Measurements from ENCODE around the gene OBI1. TPM values are rescaled to one million over a fixed set of nuclear protein-coding genes. Genes with fewer than 3 reads are reported as not detected.

The OBI1 gene
- total RNA-seq, 4 donors from 2014 or later, result 8.4 to 16.1 (median 12.3) TPM

- DNase-seq (ENCODE audit: low spot score in 2 of 2), result no peak
- no peak for TF ChIP-seq POLR2A (IDR thresholded peaks at IDR 0.05)
- no peak for TF ChIP-seq CTCF (IDR thresholded peaks at IDR 0.05)
- TF ChIP-seq EP300 (IDR thresholded peaks at IDR 0.05), result no peak
- peak overlapping the region in 1 of 4 donors; percentile 17 for H3K4me3 ChIP-seq
- H3K4me1 ChIP-seq, result peaks cover 0 to 51% (median 26%) of the 10 kb centered on the region in 4 donors
- 15 to 21% methylated on average over 41 to 42 of the region's 42 CpGs for whole genome bisulfite sequencing, 2 donors
- H3K9me3 ChIP-seq, result no peaks in the 10 kb centered on the region
- no peak overlapping the region for H3K27ac ChIP-seq
- no peaks in the 10 kb centered on the region for H3K36me3 ChIP-seq
- peaks cover 12 to 90% of the 10 kb centered on the region in 2 donors for H3K27me3 ChIP-seq
Measured at GRCh38 chr13:78607409-78608251, 51.3 kb downstream of the OBI1 start.

- no peak for DNase-seq (ENCODE audit: low spot score in 2 of 2)
- 12 to 17% methylated on average over 30 of the region's 30 CpGs for WGBS, 2 donors
- Histone ChIP-seq H3K9me3 (no peaks in the 10 kb centered on the region), H3K4me1 (peaks cover 0 to 56% (median 28%) of the 10 kb centered on the region in 4 donors), H3K27me3 (peaks cover 12 to 95% of the 10 kb centered on the region in 2 donors), H3K27ac (no peak overlapping the region), H3K4me3 (no peak overlapping the region), H3K36me3 (no peaks in the 10 kb centered on the region)
- no peak for TF ChIP-seq EP300 (IDR thresholded peaks at IDR 0.05)
- TF ChIP-seq POLR2A (IDR thresholded peaks at IDR 0.05), result no peak
- TF ChIP-seq CTCF (IDR thresholded peaks at IDR 0.05), result no peak
Measured at GRCh38 chr13:78606471-78607408, 52.2 kb downstream of the OBI1 start.

- WGBS, 2 donors, result 4 to 9% methylated on average over 19 to 20 of the region's 20 CpGs
- H3K27me3 ChIP-seq, result peaks cover 23 to 95% of the 10 kb centered on the region in 2 donors
- DNase-seq (ENCODE audit: low spot score in 2 of 2), result no peak
- no peaks in the 10 kb centered on the region for H3K9me3 ChIP-seq
- no peak overlapping the region for H3K27ac ChIP-seq
- H3K36me3 ChIP-seq, result no peaks in the 10 kb centered on the region
- no peak overlapping the region for H3K4me3 ChIP-seq
- TF ChIP-seq POLR2A (IDR thresholded peaks at IDR 0.05) (no peak), EP300 (IDR thresholded peaks at IDR 0.05) (no peak), CTCF (IDR thresholded peaks at IDR 0.05) (no peak)
- H3K4me1 ChIP-seq, result peaks cover 0 to 68% (median 34%) of the 10 kb centered on the region in 4 donors
Measured at GRCh38 chr13:78604782-78605611, 54.0 kb downstream of the OBI1 start.

GRCh38 chr13:78603240-78603957 is 55.6 kb downstream of the OBI1 start, which contains the start of gene POU4F1:
Gene POU4F1, minus strand, starts transcription at chr13:78603552. Its CDS starts 226 bp downstream, at chr13:78603326.
- no peak for DNase-seq (ENCODE audit: low spot score in 2 of 2)
- Histone ChIP-seq H3K9me3 (no peaks in the 10 kb centered on the region), H3K27me3 (peaks cover 29 to 95% of the 10 kb centered on the region in 2 donors), H3K27ac (no peak within 1 kb of the TSS), H3K4me1 (peaks cover 0 to 52% (median 23%) of the 10 kb centered on the region in 4 donors), H3K36me3 (no peaks in the 10 kb centered on the region), H3K4me3 (peak within 1 kb of the TSS in 3 of 4 donors; percentile 22 to 44 (median 33))
- TF ChIP-seq EP300 (IDR thresholded peaks at IDR 0.05) (no peak), CTCF (IDR thresholded peaks at IDR 0.05) (no peak), POLR2A (IDR thresholded peaks at IDR 0.05) (no peak)
- WGBS, 2 donors, result 4 to 5% methylated on average over 4 to 41 of the region's 80 CpGs
